Nephron (organoid): ENCODE results near the gene LSR.
A peak's percentile ranks its signal among the peaks of the same experiment; 100 is the strongest.

ENCODE experiments used
- H3K27ac Mint-ChIP-seq, 3 experiments: 2 replicates each; pipeline ENCODE4 v1.8.0; 2020; ENCODE audit warnings: mixed read lengths in 3 of 3, mild to moderate bottlenecking in 2 of 3, moderate library complexity in 1 of 3
- H3K27me3 Mint-ChIP-seq: 2 replicates; pipeline ENCODE4 v1.8.0; 2021; ENCODE audit warnings: low read depth, mild to moderate bottlenecking, moderate library complexity, mixed read lengths
- H3K36me3 Mint-ChIP-seq: 2 replicates; pipeline ENCODE4 v1.8.0; 2020; ENCODE audit warnings: low read depth, mixed read lengths
- H3K4me1 Mint-ChIP-seq: 2 replicates; pipeline ENCODE4 v1.8.0; 2020; ENCODE audit warnings: mixed read lengths
- H3K4me3 Mint-ChIP-seq, 3 experiments: 2 replicates each; pipeline ENCODE4 v1.8.0; 2020; ENCODE audit warnings: mild to moderate bottlenecking in 3 of 3, mixed read lengths in 3 of 3, moderate library complexity in 2 of 3
- H3K9me3 Mint-ChIP-seq: 2 replicates; pipeline ENCODE4 v1.8.0; 2020; ENCODE audit warnings: mixed read lengths
- CTCF ChIP-seq, 3 experiments: fragments of 200-600 bp; sonication (generic); IDR thresholded peaks; one replicate each; pipeline ENCODE4 v1.5.0; 2021; ENCODE audit warnings: antibody characterized with exemption in 3 of 3; ENCODE audit not compliant: unreplicated experiment in 3 of 3

LSR gene

GRCh38 chr19:35249848-35250711 lies 1.3 kb downstream of the LSR start:
- peak overlapping the region; percentile 88 to 92 (median 89) for H3K4me3 Mint-ChIP-seq
- peaks cover 16% of the 10 kb centered on the region for H3K36me3 Mint-ChIP-seq
- no peaks in the 10 kb centered on the region for H3K4me1 Mint-ChIP-seq
- peaks cover 6% of the 10 kb centered on the region for H3K9me3 Mint-ChIP-seq
- H3K27ac Mint-ChIP-seq, result peak overlapping the region in 2 of 3 experiments; percentile 100
- TF ChIP-seq CTCF (IDR thresholded peaks at IDR 0.05; ENCODE audit: unreplicated experiment in 3 of 3), result no peak
- peaks cover 72% of the 10 kb centered on the region for H3K27me3 Mint-ChIP-seq

GRCh38 chr19:35251456-35251855 lies 2.7 kb downstream of the LSR start:
- no peaks in the 10 kb centered on the region for H3K4me1 Mint-ChIP-seq
- TF ChIP-seq CTCF (IDR thresholded peaks at IDR 0.05; ENCODE audit: unreplicated experiment in 3 of 3), result no peak
- no peak overlapping the region for H3K4me3 Mint-ChIP-seq
- peaks cover 63% of the 10 kb centered on the region for H3K27me3 Mint-ChIP-seq
- peaks cover 2% of the 10 kb centered on the region for H3K9me3 Mint-ChIP-seq
- H3K36me3 Mint-ChIP-seq, result peaks cover 23% of the 10 kb centered on the region
- H3K27ac Mint-ChIP-seq, result no peak overlapping the region

GRCh38 chr19:35253316-35254286 lies 4.8 kb downstream of the LSR start:
- H3K27ac Mint-ChIP-seq, result no peak overlapping the region
- peaks cover 41% of the 10 kb centered on the region for H3K27me3 Mint-ChIP-seq
- no peaks in the 10 kb centered on the region for H3K4me1 Mint-ChIP-seq
- no peaks in the 10 kb centered on the region for H3K9me3 Mint-ChIP-seq
- no peak for TF ChIP-seq CTCF (IDR thresholded peaks at IDR 0.05; ENCODE audit: unreplicated experiment in 3 of 3)
- H3K4me3 Mint-ChIP-seq, result no peak overlapping the region
- peaks cover 23% of the 10 kb centered on the region for H3K36me3 Mint-ChIP-seq

- no peak overlapping the region for H3K4me3 Mint-ChIP-seq
- no peaks in the 10 kb centered on the region for H3K4me1 Mint-ChIP-seq
- H3K27ac Mint-ChIP-seq, result no peak overlapping the region
- no peaks in the 10 kb centered on the region for H3K9me3 Mint-ChIP-seq
- peaks cover 23% of the 10 kb centered on the region for H3K36me3 Mint-ChIP-seq
- peaks cover 31% of the 10 kb centered on the region for H3K27me3 Mint-ChIP-seq
- no peak for TF ChIP-seq CTCF (IDR thresholded peaks at IDR 0.05; ENCODE audit: unreplicated experiment in 3 of 3)
These were observed 5.8 kb downstream of the LSR start for GRCh38 chr19:35254341-35255297.

- peaks cover 5% of the 10 kb centered on the region for H3K4me1 Mint-ChIP-seq
- H3K27me3 Mint-ChIP-seq, result peaks cover 11% of the 10 kb centered on the region
- H3K4me3 Mint-ChIP-seq, result no peak overlapping the region
- no peak for TF ChIP-seq CTCF (IDR thresholded peaks at IDR 0.05; ENCODE audit: unreplicated experiment in 3 of 3)
- no peaks in the 10 kb centered on the region for H3K9me3 Mint-ChIP-seq
- peaks cover 19% of the 10 kb centered on the region for H3K36me3 Mint-ChIP-seq
- no peak overlapping the region for H3K27ac Mint-ChIP-seq
These were observed 7.8 kb downstream of the LSR start for GRCh38 chr19:35256566-35256965.
